H1 (cell line): ENCODE results near the gene KHSRP. TPM values are rescaled to one million over a fixed set of nuclear protein-coding genes. Genes with fewer than 3 reads are reported as not detected.
A peak's percentile ranks its signal among the peaks of the same experiment; 100 is the strongest.

ENCODE experiments used
- CEBPB ChIP-seq: IDR thresholded peaks from 2 replicates; pipeline ENCODE4 v1.6.1; 2012; ENCODE audit warnings: low read depth, low read length
- CTBP2 ChIP-seq: IDR thresholded peaks from 2 replicates; pipeline ENCODE4 v1.7.0; 2011; ENCODE audit warnings: borderline replicate concordance, mild to moderate bottlenecking, moderate library complexity, mixed read lengths, low read length; ENCODE audit not compliant: insufficient read depth, insufficient read length
- EGR1 ChIP-seq: IDR thresholded peaks from 2 replicates; pipeline ENCODE4 v1.6.1; 2011; ENCODE audit warnings: low read depth, low read length, borderline replicate concordance
- HDAC6 ChIP-seq: IDR thresholded peaks from one replicate; pipeline ENCODE4 v1.7.1; 2012; ENCODE audit warnings: low read depth, mild to moderate bottlenecking, inconsistent platforms, low read length, moderate library complexity
- JUN ChIP-seq: IDR thresholded peaks from 2 replicates; pipeline ENCODE4 v1.6.1; 2011; ENCODE audit warnings: low read depth, mild to moderate bottlenecking, improper control_type of control experiment, low read length
- NANOG ChIP-seq: IDR thresholded peaks from 2 replicates; pipeline ENCODE4 v1.6.1; 2011; ENCODE audit warnings: low read length, low read depth, mild to moderate bottlenecking, inconsistent platforms; ENCODE audit not compliant: insufficient read depth, poor library complexity, severe bottlenecking
- RAD21 ChIP-seq, 2 experiments: IDR thresholded peaks in 1 of 2; conservative IDR thresholded peaks in 1 of 2; 2 replicates each; pipeline ENCODE4 v1.6.1; 2011; ENCODE audit warnings: low read depth in 2 of 2, low read length in 2 of 2, improper control_type of control experiment in 1 of 2, inconsistent platforms in 1 of 2, mild to moderate bottlenecking in 1 of 2, moderate library complexity in 1 of 2
- RBBP5 ChIP-seq: IDR thresholded peaks from 2 replicates; pipeline ENCODE4 v1.7.1; 2012; ENCODE audit warnings: low read depth, mild to moderate bottlenecking, inconsistent platforms, low read length, moderate library complexity, borderline replicate concordance
- RXRA ChIP-seq: IDR thresholded peaks from 2 replicates; pipeline ENCODE4 v1.6.1; 2011; ENCODE audit warnings: low read depth, mild to moderate bottlenecking, low read length, moderate library complexity; ENCODE audit not compliant: insufficient read depth
- SIRT6 ChIP-seq: IDR thresholded peaks from one replicate; pipeline ENCODE4 v1.7.1; 2012; ENCODE audit warnings: low read length, inconsistent platforms
- SIX5 ChIP-seq: IDR thresholded peaks from 2 replicates; pipeline ENCODE4 v1.6.1; 2011; ENCODE audit warnings: mild to moderate bottlenecking, low read depth, low read length
- SUZ12 ChIP-seq: fragments of 200-600 bp; sonication (generic); IDR thresholded peaks from 2 replicates; pipeline ENCODE4 v1.6.1; 2012; ENCODE audit warnings: mild to moderate bottlenecking, inconsistent platforms, low read length, moderate library complexity, mixed read lengths
- TAF7 ChIP-seq: optimal IDR thresholded peaks from 2 replicates; pipeline ENCODE3; 2011; ENCODE audit warnings: low read depth, mild to moderate bottlenecking, inconsistent platforms, low read length, moderate library complexity, borderline replicate concordance
- TBP ChIP-seq: IDR thresholded peaks from 2 replicates; pipeline ENCODE4 v1.6.1; 2011; ENCODE audit warnings: low read depth, low read length, improper control_type of control experiment
- TCF12 ChIP-seq: IDR thresholded peaks from 2 replicates; pipeline ENCODE4 v1.6.1; 2011; ENCODE audit warnings: low read depth, mild to moderate bottlenecking, low read length
- ZNF274 ChIP-seq: IDR thresholded peaks from 2 replicates; pipeline ENCODE4 v1.7.0; 2012; ENCODE audit warnings: low read length, borderline replicate concordance; ENCODE audit errors: extremely low read depth
- polyA plus RNA-seq, 7 experiments: library from polyadenylated mRNA; depleted of rRNA in 3 of 7; stranded (reverse) in 5 of 7; unstranded in 2 of 7; fragments of >200 nt in 5 of 7; fragments of 200-250 nt in 2 of 7; gene quantifications; 1 replicate in 5 of 7; 2 replicates in 1 of 7; 4 replicates in 1 of 7; pipeline versions ENCODE4 v1.2.1 to v1.2.3, GENCODE V29; 2011 to 2013; ENCODE audit warnings: missing spikeins in 2 of 7, mixed read lengths in 2 of 7
- total RNA-seq: library from RNA; stranded (reverse); fragmentation: NEBNext Ultra II Directional; extraction: Animal tissue kit (Norgen Biotek cat#: 25700); gene quantifications from 2 replicates; pipeline ENCODE4 v1.2.1, GENCODE V29; 2021
- TF ChIP-seq, protein P1 (sequence below): IDR thresholded peaks from 2 replicates; pipeline ENCODE4 v1.6.1; 2012; ENCODE audit warnings: inconsistent platforms
- TF ChIP-seq, protein P2 (sequence below), 3 experiments: IDR thresholded peaks; 1 replicate in 2 of 3; 2 replicates in 1 of 3; pipeline versions ENCODE4 v1.5.1 to v1.6.1; 2011; ENCODE audit warnings: low read length in 3 of 3, mild to moderate bottlenecking in 3 of 3, inconsistent platforms in 2 of 3, low read depth in 1 of 3, moderate library complexity in 1 of 3; ENCODE audit not compliant: insufficient read depth in 1 of 3; ENCODE audit errors: control extremely low read depth in 1 of 3

Gene KHSRP
- total and polyA plus RNA-seq, 2 of the 8 experiments (the other 6 are each of a cell fraction or from before 2014, with no cell fraction given), result 143 to 573 TPM

DNA sequence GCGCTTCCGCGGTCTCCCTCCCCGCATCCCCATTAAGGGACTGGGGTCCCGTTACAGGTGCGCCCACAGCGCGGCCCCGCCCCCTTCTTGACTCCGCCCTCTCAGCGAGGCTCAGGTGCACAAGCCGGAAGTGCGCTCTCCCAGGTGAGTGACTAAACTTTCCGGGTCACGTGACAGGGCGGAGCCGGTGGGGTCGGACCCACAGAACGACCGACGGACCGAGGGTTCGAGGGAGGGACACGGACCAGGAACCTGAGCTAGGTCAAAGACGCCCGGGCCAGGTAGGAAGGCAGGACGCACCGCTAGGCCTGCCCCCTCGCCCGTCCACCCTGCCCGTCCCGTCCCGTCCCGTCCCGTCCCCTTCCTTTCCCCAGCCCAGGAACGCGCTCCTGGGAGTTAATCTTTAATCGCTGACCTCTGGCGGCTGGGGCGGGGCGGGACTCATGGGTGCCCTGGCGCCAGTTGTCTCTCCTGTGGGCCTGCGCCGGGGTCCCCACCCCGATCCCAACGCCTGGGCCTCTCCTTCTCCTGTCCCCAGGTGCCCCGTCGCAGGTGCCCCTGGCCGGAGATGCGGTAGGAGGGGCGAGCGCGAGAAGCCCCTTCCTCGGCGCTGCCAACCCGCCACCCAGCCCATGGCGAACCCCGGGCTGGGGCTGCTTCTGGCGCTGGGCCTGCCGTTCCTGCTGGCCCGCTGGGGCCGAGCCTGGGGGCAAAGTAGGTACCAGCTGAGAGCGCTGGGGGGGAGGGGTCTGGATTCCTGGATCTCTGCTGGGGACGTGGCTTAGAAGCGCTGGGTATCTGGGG is 39.7 kb upstream of the KHSRP start, which contains the start of gene CRB3 (continued):
- no peak for TF ChIP-seq RXRA
- TF ChIP-seq TAF7, result peak; percentile 50
- peak; percentile 30; the same call in 1 of the 2 replicates for TF ChIP-seq TBP
- no peak for TF ChIP-seq SUZ12
- TF ChIP-seq, protein P1, sequence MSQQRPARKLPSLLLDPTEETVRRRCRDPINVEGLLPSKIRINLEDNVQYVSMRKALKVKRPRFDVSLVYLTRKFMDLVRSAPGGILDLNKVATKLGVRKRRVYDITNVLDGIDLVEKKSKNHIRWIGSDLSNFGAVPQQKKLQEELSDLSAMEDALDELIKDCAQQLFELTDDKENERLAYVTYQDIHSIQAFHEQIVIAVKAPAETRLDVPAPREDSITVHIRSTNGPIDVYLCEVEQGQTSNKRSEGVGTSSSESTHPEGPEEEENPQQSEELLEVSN, result no peak
- TF ChIP-seq CEBPB, result no peak
- TF ChIP-seq, protein P2, sequence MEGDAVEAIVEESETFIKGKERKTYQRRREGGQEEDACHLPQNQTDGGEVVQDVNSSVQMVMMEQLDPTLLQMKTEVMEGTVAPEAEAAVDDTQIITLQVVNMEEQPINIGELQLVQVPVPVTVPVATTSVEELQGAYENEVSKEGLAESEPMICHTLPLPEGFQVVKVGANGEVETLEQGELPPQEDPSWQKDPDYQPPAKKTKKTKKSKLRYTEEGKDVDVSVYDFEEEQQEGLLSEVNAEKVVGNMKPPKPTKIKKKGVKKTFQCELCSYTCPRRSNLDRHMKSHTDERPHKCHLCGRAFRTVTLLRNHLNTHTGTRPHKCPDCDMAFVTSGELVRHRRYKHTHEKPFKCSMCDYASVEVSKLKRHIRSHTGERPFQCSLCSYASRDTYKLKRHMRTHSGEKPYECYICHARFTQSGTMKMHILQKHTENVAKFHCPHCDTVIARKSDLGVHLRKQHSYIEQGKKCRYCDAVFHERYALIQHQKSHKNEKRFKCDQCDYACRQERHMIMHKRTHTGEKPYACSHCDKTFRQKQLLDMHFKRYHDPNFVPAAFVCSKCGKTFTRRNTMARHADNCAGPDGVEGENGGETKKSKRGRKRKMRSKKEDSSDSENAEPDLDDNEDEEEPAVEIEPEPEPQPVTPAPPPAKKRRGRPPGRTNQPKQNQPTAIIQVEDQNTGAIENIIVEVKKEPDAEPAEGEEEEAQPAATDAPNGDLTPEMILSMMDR (IDR thresholded peaks at IDR 0.05; ENCODE audit: control extremely low read depth in 1 of 3, insufficient read depth in 1 of 3, low read depth in 1 of 3, low read length in 3 of 3), result no peak
- no peak for TF ChIP-seq HDAC6
- no peak for TF ChIP-seq EGR1
- no peak for TF ChIP-seq CTBP2
- TF ChIP-seq NANOG, result no peak
- no peak; a peak in 1 of 4 replicates for TF ChIP-seq RAD21 (IDR thresholded peaks at IDR 0.05 in 1 of 2, conservative IDR thresholded peaks at IDR 0.05 in 1 of 2; ENCODE audit: low read depth in 2 of 2, low read length in 2 of 2)
- TF ChIP-seq SIRT6, result no peak
- no peak for TF ChIP-seq JUN
- TF ChIP-seq SIX5, result 0 out of 2 replicates have a peak, but pooled peaks have one; percentile 3
- TF ChIP-seq ZNF274, result no peak
- TF ChIP-seq RBBP5, result no peak
- 0 out of 2 replicates have a peak, but pooled peaks have one; percentile 25 for TF ChIP-seq TCF12
